Caco-2 (cell line): ENCODE measurements around the gene PPM1L. TPM values are rescaled to one million over a fixed set of nuclear protein-coding genes. Genes with fewer than 3 reads are reported as not detected.

Source experiments
- BruUV-seq: library from RNA; stranded (reverse); fragments of 400-500 nt; replicated peaks from 2 replicates; lab custom pipeline; 2021; lab: Mats Ljungman, UMichigan
- CTCF ChIA-PET: fragments of 300-600 bp; sonication (Branson Sonifier 250); formaldehyde crosslinking; loops from one replicate; lab custom pipeline; 2022; ENCODE audit warnings: antibody characterized with exemption; lab: Charles Lee
- POLR2A ChIA-PET: fragments of 300-600 bp; sonication (Branson Sonifier 250); formaldehyde crosslinking; loops from one replicate; lab custom pipeline; 2022; ENCODE audit warnings: antibody characterized with exemption; lab: Charles Lee
- DNase-seq, 2 experiments: peaks; one replicate each; pipeline versions ENCODE4 v3.0.0 to v3.0.0-alpha.2; 2020 to 2022
- H3K27me3 ChIP-seq: replicated peaks from 2 replicates; pipeline ENCODE4 v1.6.0; 2011; ENCODE audit warnings: low read length; ENCODE audit not compliant: control insufficient read depth, insufficient read depth
- H3K36me3 ChIP-seq: 2 replicates; pipeline ENCODE4 v1.5.1; 2011; ENCODE audit warnings: low read length; ENCODE audit not compliant: control insufficient read depth, insufficient read depth
- H3K4me1 ChIP-seq: fragments of 250-450 bp; sonication (Bioruptor Pico); 2 replicates; pipeline ENCODE4 v1.5.1; 2020; ENCODE audit warnings: mild to moderate bottlenecking
- H3K4me3 ChIP-seq: 2 replicates; pipeline ENCODE4 v1.5.1; 2011; ENCODE audit warnings: low read depth, mild to moderate bottlenecking, control low read depth, low read length
- H3K9me3 ChIP-seq: fragments of 250-450 bp; sonication (Bioruptor Pico); 2 replicates; pipeline ENCODE4 v1.5.1; 2020; ENCODE audit warnings: mild to moderate bottlenecking, moderate library complexity
- H3K27ac Mint-ChIP-seq: one replicate; pipeline ENCODE4 v1.8.0; 2022; ENCODE audit warnings: mixed read lengths; ENCODE audit not compliant: unreplicated experiment
- H3K27me3 Mint-ChIP-seq: one replicate; pipeline ENCODE4 v1.8.0; 2022; ENCODE audit warnings: mixed read lengths; ENCODE audit not compliant: insufficient read depth, unreplicated experiment
- H3K36me3 Mint-ChIP-seq: one replicate; pipeline ENCODE4 v1.8.0; 2022; ENCODE audit warnings: mild to moderate bottlenecking, mixed read lengths; ENCODE audit not compliant: insufficient read depth, unreplicated experiment
- H3K4me1 Mint-ChIP-seq: one replicate; pipeline ENCODE4 v1.8.0; 2022; ENCODE audit warnings: low read depth, mixed read lengths; ENCODE audit not compliant: unreplicated experiment
- H3K4me3 Mint-ChIP-seq: one replicate; pipeline ENCODE4 v1.8.0; 2022; ENCODE audit warnings: mild to moderate bottlenecking, moderate library complexity, mixed read lengths; ENCODE audit not compliant: unreplicated experiment
- H3K9me3 Mint-ChIP-seq: one replicate; pipeline ENCODE4 v1.8.0; 2022; ENCODE audit warnings: mixed read lengths; ENCODE audit not compliant: unreplicated experiment
- intact Hi-C: fragments of 100-400 bp; cut with micrococcal nuclease; formaldehyde crosslinking; loops from one replicate; pipeline ENCODE4 v1.10.0; 2022; ENCODE audit not compliant: unreplicated experiment
- total RNA-seq: library from RNA; stranded (reverse); gene quantifications from 2 replicates; pipeline ENCODE4 v1.2.3, GENCODE V29; 2022
- TF ChIP-seq, protein P1 (sequence below), 2 experiments: fragments of 200-600 bp in 1 of 2; IDR thresholded peaks; 1 replicate in 1 of 2; 2 replicates in 1 of 2; pipeline versions ENCODE4 v1.5.1 to v1.8.0; 2011 to 2022; ENCODE audit warnings: antibody characterized with exemption in 1 of 2, control low read depth in 1 of 2, inconsistent platforms in 1 of 2, low read depth in 1 of 2, low read length in 1 of 2, mild to moderate bottlenecking in 1 of 2, moderate library complexity in 1 of 2; ENCODE audit not compliant: insufficient read depth in 1 of 2, severe bottlenecking in 1 of 2, unreplicated experiment in 1 of 2

The PPM1L gene
- total RNA-seq, 1 experiment from 2014 or later, result 2.0 TPM

DNA sequence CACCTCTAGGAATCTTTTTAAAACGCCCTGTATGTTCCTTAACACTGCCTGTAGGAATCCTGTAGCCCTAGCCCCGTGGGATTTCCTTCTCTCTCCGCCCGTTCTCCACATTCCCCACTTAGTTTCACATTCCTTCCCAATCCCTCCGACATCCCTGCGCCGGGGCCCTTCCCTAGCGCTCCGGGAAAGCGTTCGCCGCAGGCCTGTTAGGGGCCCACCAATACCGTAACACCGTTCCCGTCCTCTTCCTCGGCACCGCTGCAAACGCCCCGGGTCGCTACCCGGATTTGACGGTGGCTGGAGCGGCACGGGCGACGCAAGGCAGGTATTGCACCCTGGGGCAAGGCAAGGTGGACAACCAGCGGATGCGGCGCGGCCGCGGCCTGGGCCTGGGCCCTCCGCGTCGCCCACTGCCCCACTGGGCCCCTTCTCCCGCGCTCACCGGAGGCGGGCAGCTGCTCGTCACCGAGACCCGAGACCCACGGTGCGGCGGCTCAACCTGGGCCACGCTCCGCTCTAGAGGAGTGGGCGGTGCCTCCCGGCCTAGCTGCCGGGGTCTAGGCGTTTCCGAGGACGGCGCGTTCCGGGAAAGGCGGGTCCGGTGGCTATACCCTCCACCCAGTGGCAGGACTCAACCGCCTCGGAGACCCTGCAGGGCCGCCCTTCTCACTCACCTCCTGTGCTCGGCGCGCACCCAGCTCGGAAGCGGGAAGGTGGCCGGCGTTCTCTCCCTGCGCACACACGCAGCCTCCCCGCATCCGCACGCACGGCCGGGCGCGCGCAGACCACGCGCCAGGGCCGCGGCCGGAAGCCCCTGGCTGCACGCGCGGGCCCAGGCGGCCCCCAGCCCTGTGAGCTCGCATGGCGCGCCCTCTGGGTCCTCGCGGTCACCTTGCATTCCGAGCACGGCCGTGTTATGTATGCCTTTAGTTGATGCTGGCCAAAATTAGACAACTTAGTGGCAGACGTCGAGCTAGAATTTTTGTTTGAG is 348.8 kb downstream of the PPM1L start, which contains the start of gene B3GALNT1:
Gene B3GALNT1, minus strand, starts transcription at position 789 of the 991 bp plus-strand sequence. CDS start 18,595 bp downstream, outside the sequence.
- Histone ChIP-seq H3K4me3 (peak within 1 kb of the TSS; percentile 68), H3K9me3 (no peaks in the 10 kb centered on the region), H3K27me3 (no peaks in the 10 kb centered on the region), H3K36me3 (no peaks in the 10 kb centered on the region), H3K4me1 (peaks cover 19% of the 10 kb centered on the region)
- Mint-ChIP-seq H3K36me3 (peaks cover 13% of the 10 kb centered on the region), H3K4me1 (peaks cover 7% of the 10 kb centered on the region), H3K4me3 (peak within 1 kb of the TSS; percentile 75), H3K27ac (peak within 1 kb of the TSS; percentile 6), H3K27me3 (no peaks in the 10 kb centered on the region), H3K9me3 (no peaks in the 10 kb centered on the region)
- intact Hi-C loops, result loop anchor here (5.0 to 10.0 kb wide), 2 partner anchors 117 to 540 kb away; partner anchors contain the start of genes KPNA4 and NMD3
- TF ChIP-seq, protein P1, sequence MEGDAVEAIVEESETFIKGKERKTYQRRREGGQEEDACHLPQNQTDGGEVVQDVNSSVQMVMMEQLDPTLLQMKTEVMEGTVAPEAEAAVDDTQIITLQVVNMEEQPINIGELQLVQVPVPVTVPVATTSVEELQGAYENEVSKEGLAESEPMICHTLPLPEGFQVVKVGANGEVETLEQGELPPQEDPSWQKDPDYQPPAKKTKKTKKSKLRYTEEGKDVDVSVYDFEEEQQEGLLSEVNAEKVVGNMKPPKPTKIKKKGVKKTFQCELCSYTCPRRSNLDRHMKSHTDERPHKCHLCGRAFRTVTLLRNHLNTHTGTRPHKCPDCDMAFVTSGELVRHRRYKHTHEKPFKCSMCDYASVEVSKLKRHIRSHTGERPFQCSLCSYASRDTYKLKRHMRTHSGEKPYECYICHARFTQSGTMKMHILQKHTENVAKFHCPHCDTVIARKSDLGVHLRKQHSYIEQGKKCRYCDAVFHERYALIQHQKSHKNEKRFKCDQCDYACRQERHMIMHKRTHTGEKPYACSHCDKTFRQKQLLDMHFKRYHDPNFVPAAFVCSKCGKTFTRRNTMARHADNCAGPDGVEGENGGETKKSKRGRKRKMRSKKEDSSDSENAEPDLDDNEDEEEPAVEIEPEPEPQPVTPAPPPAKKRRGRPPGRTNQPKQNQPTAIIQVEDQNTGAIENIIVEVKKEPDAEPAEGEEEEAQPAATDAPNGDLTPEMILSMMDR (IDR thresholded peaks at IDR 0.05; ENCODE audit: insufficient read depth in 1 of 2, low read depth in 1 of 2, low read length in 1 of 2, severe bottlenecking in 1 of 2, unreplicated experiment in 1 of 2), result no peak
- peak; percentile 51 to 56 for DNase-seq
- ChIA-PET CTCF (interaction anchor here (0.6 kb wide), 1 partner anchor 323 kb away, joined by 7 read pairs; no protein-coding TSS in a partner anchor), POLR2A (no interaction called here)
- BruUV-seq, result no TSS peak

GRCh38 chr3:161107311-161107710 is 351.3 kb downstream of the PPM1L start:
- Mint-ChIP-seq H3K4me3 (no peak overlapping the region), H3K9me3 (peaks cover 11% of the 10 kb centered on the region), H3K27me3 (no peaks in the 10 kb centered on the region), H3K27ac (no peak overlapping the region), H3K36me3 (peaks cover 6% of the 10 kb centered on the region), H3K4me1 (no peaks in the 10 kb centered on the region)
- TF ChIP-seq, protein P1 (IDR thresholded peaks at IDR 0.05; ENCODE audit: insufficient read depth in 1 of 2, low read depth in 1 of 2, low read length in 1 of 2, severe bottlenecking in 1 of 2, unreplicated experiment in 1 of 2), result no peak
- no peak overlapping the region for H3K4me3 ChIP-seq
- DNase-seq, result no peak
- no peaks in the 10 kb centered on the region for H3K9me3 ChIP-seq
- ChIA-PET CTCF (interaction anchor here (0.6 kb wide), 1 partner anchor 1718 kb away, joined by 4 read pairs; no protein-coding TSS in a partner anchor), POLR2A (no interaction called here)
- no peaks in the 10 kb centered on the region for H3K36me3 ChIP-seq
- no TSS peak for BruUV-seq
- H3K27me3 ChIP-seq, result no peaks in the 10 kb centered on the region
- peaks cover 6% of the 10 kb centered on the region; the same call in 1 of the 2 replicates for H3K4me1 ChIP-seq
- intact Hi-C loops, result loop anchor here (10.0 kb wide), 1 partner anchor 543 kb away; the partner anchor contains the start of gene KPNA4

DNA sequence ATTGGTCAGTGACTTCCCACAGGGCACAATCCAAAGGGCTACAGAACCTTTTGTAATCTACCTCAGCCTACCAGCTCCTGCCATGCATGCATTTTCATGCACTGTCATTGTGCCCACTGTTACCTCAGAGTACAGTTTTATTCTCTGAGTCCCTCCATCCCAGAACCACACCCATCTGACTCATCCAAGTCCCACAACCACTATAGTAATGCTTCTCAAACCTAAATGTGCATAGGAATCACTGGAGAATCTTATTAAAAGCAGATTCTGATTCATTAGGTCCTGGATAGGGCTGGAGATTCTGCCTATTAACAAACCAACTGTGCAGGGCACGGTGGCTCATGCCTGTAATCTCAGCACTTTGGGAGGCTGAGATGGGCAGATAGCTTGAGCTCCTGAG is 352.8 kb downstream of the PPM1L start:
- Histone ChIP-seq H3K36me3 (no peaks in the 10 kb centered on the region), H3K27me3 (no peaks in the 10 kb centered on the region), H3K4me1 (peaks cover 6% of the 10 kb centered on the region; the same call in 1 of the 2 replicates), H3K9me3 (no peaks in the 10 kb centered on the region), H3K4me3 (no peak overlapping the region)
- H3K9me3 Mint-ChIP-seq, result peaks cover 11% of the 10 kb centered on the region
- intact Hi-C loops, result loop anchor here (10.0 kb wide), 1 partner anchor 544 kb away; the partner anchor contains the start of gene KPNA4
- ChIA-PET POLR2A (no interaction called here), CTCF (no interaction called here)
- peaks cover 6% of the 10 kb centered on the region for H3K36me3 Mint-ChIP-seq
- no TSS peak for BruUV-seq
- H3K4me1 Mint-ChIP-seq, result no peaks in the 10 kb centered on the region
- H3K4me3 Mint-ChIP-seq, result no peak overlapping the region
- H3K27me3 Mint-ChIP-seq, result no peaks in the 10 kb centered on the region
- no peak for DNase-seq
- TF ChIP-seq, protein P1 (IDR thresholded peaks at IDR 0.05; ENCODE audit: insufficient read depth in 1 of 2, low read depth in 1 of 2, low read length in 1 of 2, severe bottlenecking in 1 of 2, unreplicated experiment in 1 of 2), result no peak
- no peak overlapping the region for H3K27ac Mint-ChIP-seq
